PC-9 (cell line): ENCODE data around the gene ME3. TPM values are rescaled to one million over a fixed set of nuclear protein-coding genes. Genes with fewer than 3 reads are reported as not detected.

Experiments used
- BruUV-seq: library from RNA; stranded (reverse); fragments of 400-500 nt; replicated peaks from 2 replicates; lab custom pipeline; 2021; lab: Mats Ljungman, UMichigan
- CTCF ChIA-PET: fragments of 300-600 bp; sonication (Branson Sonifier 250); formaldehyde crosslinking; loops from one replicate; lab custom pipeline; 2022; ENCODE audit warnings: antibody characterized with exemption; lab: Charles Lee
- POLR2A ChIA-PET: fragments of 300-600 bp; sonication (Branson Sonifier 250); formaldehyde crosslinking; loops from one replicate; lab custom pipeline; 2022; ENCODE audit warnings: antibody characterized with exemption; ENCODE audit not compliant: unreplicated experiment; lab: Charles Lee
- DNase-seq, 2 experiments: peaks; one replicate each; pipeline versions ENCODE4 v3.0.0 to v3.0.0-alpha.2; 2015 to 2022; ENCODE audit warnings: mixed read lengths in 1 of 2
- H2AFZ ChIP-seq: fragments of 200-600 bp; sonication (generic); 2 replicates; pipeline ENCODE4 v1.8.1; 2017; ENCODE audit warnings: antibody characterized with exemption
- H3F3A ChIP-seq: fragments of 200-600 bp; sonication (generic); 2 replicates; pipeline ENCODE4 v1.8.1; 2017; ENCODE audit warnings: antibody characterized with exemption, mild to moderate bottlenecking, low read depth; ENCODE audit not compliant: insufficient read depth
- H3K27ac ChIP-seq: fragments of 200-600 bp; sonication (generic); 2 replicates; pipeline ENCODE4 v1.6.1; 2016; ENCODE audit warnings: mixed run types
- H3K27me3 ChIP-seq: fragments of 200-600 bp; sonication (generic); 2 replicates; pipeline ENCODE4 v1.6.1; 2016; ENCODE audit warnings: low read depth, mixed run types; ENCODE audit not compliant: insufficient read depth
- H3K36me3 ChIP-seq: fragments of 200-600 bp; sonication (generic); 2 replicates; pipeline ENCODE4 v1.6.1; 2016; ENCODE audit warnings: low read depth, mixed run types
- H3K4me1 ChIP-seq: fragments of 200-600 bp; sonication (generic); replicated peaks from 2 replicates; pipeline ENCODE4 v1.6.1; 2016; ENCODE audit warnings: mixed run types; ENCODE audit not compliant: insufficient read depth
- H3K4me2 ChIP-seq: fragments of 200-600 bp; sonication (generic); 2 replicates; pipeline ENCODE4 v1.6.1; 2017; ENCODE audit warnings: mixed run types
- H3K4me3 ChIP-seq: fragments of 200-600 bp; sonication (generic); 2 replicates; pipeline ENCODE4 v1.6.1; 2016; ENCODE audit warnings: mixed run types
- H3K79me2 ChIP-seq: fragments of 200-600 bp; sonication (generic); 2 replicates; pipeline ENCODE4 v1.6.1; 2017; ENCODE audit warnings: low read depth, mixed run types
- H3K9me2 ChIP-seq: fragments of 200-600 bp; sonication (generic); 2 replicates; pipeline ENCODE4 v1.8.1; 2017; ENCODE audit warnings: mild to moderate bottlenecking; ENCODE audit not compliant: insufficient read depth
- H3K9me3 ChIP-seq: fragments of 200-600 bp; sonication (generic); 2 replicates; pipeline ENCODE4 v1.8.1; 2016; ENCODE audit warnings: low read depth; ENCODE audit not compliant: insufficient read depth
- H4K20me1 ChIP-seq: fragments of 200-600 bp; sonication (generic); 2 replicates; pipeline ENCODE4 v1.8.1; 2017; ENCODE audit not compliant: insufficient read depth
- CTCF ChIP-seq: fragments of 200-600 bp; sonication (generic); conservative IDR thresholded peaks from 2 replicates; pipeline ENCODE4 v1.6.1; 2017; ENCODE audit warnings: mixed run types, antibody characterized with exemption, mild to moderate bottlenecking, moderate library complexity
- EZH2 ChIP-seq: fragments of 200-600 bp; sonication (generic); IDR thresholded peaks from 2 replicates; pipeline ENCODE4 v1.8.0; 2017; ENCODE audit warnings: antibody characterized with exemption, low read depth
- intact Hi-C: fragments of 100-400 bp; cut with micrococcal nuclease; formaldehyde crosslinking; loops from one replicate; pipeline ENCODE4 v1.10.0; 2022; ENCODE audit not compliant: unreplicated experiment
- total RNA-seq: library from RNA; stranded (reverse); gene quantifications from 2 replicates; pipeline ENCODE4 v1.2.3, GENCODE V29; 2021

ME3 gene
- total RNA-seq, 1 experiment from 2014 or later = 34.0 TPM

DNA sequence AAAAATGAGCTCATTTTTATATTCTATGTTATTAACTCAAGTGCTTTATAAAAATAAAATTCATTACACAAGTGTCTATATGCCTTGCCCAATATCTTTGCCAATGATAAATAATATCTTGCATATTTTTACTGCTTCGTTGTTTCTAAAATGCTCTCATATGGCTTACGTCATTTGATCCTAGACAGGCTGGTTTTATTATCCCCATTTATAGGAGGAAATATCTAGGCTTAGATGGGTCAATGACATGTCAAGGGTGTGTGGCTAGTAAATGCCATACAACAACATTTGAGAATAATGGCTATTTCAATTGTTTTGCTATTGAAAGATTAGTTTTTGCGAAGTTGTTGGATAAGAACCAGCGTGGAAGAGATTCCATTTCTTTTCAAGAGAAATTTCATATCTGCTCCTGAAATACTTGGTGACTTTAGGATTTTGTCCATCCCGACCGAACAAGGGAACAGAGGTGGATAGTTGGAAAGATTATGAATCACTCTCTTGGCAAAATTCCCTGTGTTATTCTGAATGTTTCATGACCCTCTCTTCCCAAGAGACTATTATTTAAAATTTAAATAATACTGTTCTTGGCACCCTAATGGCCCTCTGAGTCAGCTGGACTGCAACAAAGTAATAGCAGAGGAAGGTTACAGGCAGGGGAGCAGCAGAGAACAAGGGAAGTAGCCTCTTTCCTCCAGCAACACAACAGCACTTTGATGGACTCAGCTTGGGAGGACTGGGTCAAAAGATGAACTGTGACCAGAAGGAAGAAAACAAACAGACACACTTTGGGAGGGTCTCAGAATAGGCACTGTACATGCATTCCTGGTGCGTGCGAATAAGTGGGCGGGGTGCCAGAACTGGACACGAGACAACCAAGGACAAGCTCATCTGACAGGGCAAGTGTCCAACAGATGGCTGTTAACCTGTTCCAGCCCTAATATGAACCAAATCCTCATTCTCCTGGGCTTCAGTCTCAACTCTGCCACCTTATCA, 94.5 kb downstream of the ME3 start:
- no peak for TF ChIP-seq CTCF
- TF ChIP-seq EZH2 = no peak
- intact Hi-C loops = no loop called here
- peak in 1 of 2 experiments; percentile 71 for DNase-seq
- H3K27ac ChIP-seq = no peak overlapping the region
- H4K20me1 ChIP-seq = no peaks in the 10 kb centered on the region
- H3K4me2 ChIP-seq = no peak overlapping the region
- ChIA-PET POLR2A (interaction anchor here (0.5 to 0.6 kb wide), 2 partner anchors 60 to 94 kb away, joined by 3 to 5 read pairs; no protein-coding TSS in a partner anchor), CTCF (no interaction called here)
- no peaks in the 10 kb centered on the region for H3K27me3 ChIP-seq
- H3K36me3 ChIP-seq = no peaks in the 10 kb centered on the region
- H3K4me3 ChIP-seq = no peak overlapping the region
- H3K4me1 ChIP-seq = no peaks in the 10 kb centered on the region; the same call in 1 of the 2 replicates
- H3K9me3 ChIP-seq = no peaks in the 10 kb centered on the region
- H2AFZ ChIP-seq = no peak overlapping the region
- no peaks in the 10 kb centered on the region for H3F3A ChIP-seq
- no TSS peak for BruUV-seq
- no peaks in the 10 kb centered on the region for H3K9me2 ChIP-seq
- no peaks in the 10 kb centered on the region for H3K79me2 ChIP-seq

GRCh38 chr11:86576946-86577624, 95.3 kb downstream of the ME3 start:
- intact Hi-C loops = no loop called here
- Histone ChIP-seq H3K4me3 (no peak overlapping the region), H3K79me2 (no peaks in the 10 kb centered on the region), H3K9me3 (no peaks in the 10 kb centered on the region), H2AFZ (no peak overlapping the region), H3K27me3 (no peaks in the 10 kb centered on the region), H4K20me1 (no peaks in the 10 kb centered on the region), H3F3A (no peaks in the 10 kb centered on the region), H3K4me1 (no peaks in the 10 kb centered on the region; the same call in 1 of the 2 replicates), H3K36me3 (no peaks in the 10 kb centered on the region), H3K9me2 (no peaks in the 10 kb centered on the region), H3K4me2 (no peak overlapping the region), H3K27ac (no peak overlapping the region)
- no TSS peak for BruUV-seq
- ChIA-PET CTCF (no interaction called here), POLR2A (interaction anchor here (0.5 to 0.7 kb wide), 2 partner anchors 17 to 93 kb away, joined by 3 to 5 read pairs; no protein-coding TSS in a partner anchor)
- TF ChIP-seq CTCF (no peak), EZH2 (no peak)
- DNase-seq = no peak

DNA sequence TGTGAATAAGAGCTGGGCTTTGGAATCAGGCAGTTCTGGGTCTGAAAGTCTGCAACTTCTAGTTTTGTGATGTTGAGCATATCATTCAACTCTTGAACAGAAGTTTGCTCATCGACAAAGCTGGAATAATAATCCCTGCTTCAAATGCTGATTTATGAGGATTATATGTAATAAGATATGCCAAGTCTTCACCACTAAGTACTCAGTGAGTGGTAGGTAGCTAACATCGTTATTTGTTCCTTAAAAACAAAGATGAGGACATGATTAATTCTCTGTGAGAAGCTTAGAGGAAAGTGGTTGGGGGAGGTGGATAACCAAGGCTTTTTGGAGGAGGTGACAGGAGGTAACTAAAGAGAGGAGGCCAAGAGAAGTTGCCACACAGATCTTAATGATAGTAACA, 96.5 kb downstream of the ME3 start:
- Histone ChIP-seq H3K79me2 (no peaks in the 10 kb centered on the region), H3K9me2 (no peaks in the 10 kb centered on the region), H3K9me3 (no peaks in the 10 kb centered on the region), H3K27me3 (no peaks in the 10 kb centered on the region), H3K36me3 (no peaks in the 10 kb centered on the region), H3K27ac (no peak overlapping the region), H3K4me2 (no peak overlapping the region), H3F3A (no peaks in the 10 kb centered on the region), H3K4me3 (no peak overlapping the region), H4K20me1 (no peaks in the 10 kb centered on the region), H3K4me1 (no peaks in the 10 kb centered on the region; the same call in 1 of the 2 replicates), H2AFZ (no peak overlapping the region)
- no peak for TF ChIP-seq EZH2
- no peak for TF ChIP-seq CTCF
- DNase-seq = no peak
- CTCF ChIA-PET = no interaction called here
- POLR2A ChIA-PET = no interaction called here
- intact Hi-C loops = no loop called here
- no TSS peak for BruUV-seq
